ENCODE results near the gene ALG14.
"Not testable (repeated sequence)": the region's sequence is repeated elsewhere in the genome, so short reads cannot be mapped to it uniquely, and the experiment has no call there.

GRCh38 chr1:94995536-94995935, 77.2 kb downstream of the ALG14 start:
- not testable (repeated sequence) for TF ChIP-seq POLR2A (IDR thresholded peaks at IDR 0.05; ENCODE audit: low read depth, low read length); TAF1 (IDR thresholded peaks at IDR 0.05; ENCODE audit: borderline replicate concordance, low read depth, low read length)
